H1 (cell line): ENCODE results near the gene CDK5. TPM values are rescaled to one million over a fixed set of nuclear protein-coding genes. Genes with fewer than 3 reads are reported as not detected.

Source experiments
- CTCF ChIA-PET: fragments of 300-600 bp; sonication (Branson Sonifier 250); formaldehyde crosslinking; loops from one replicate; lab custom pipeline; 2021; ENCODE audit not compliant: partially characterized antibody; lab: Charles Lee
- POLR2A ChIA-PET: fragments of 300-600 bp; sonication (Branson Sonifier 250); formaldehyde crosslinking; loops from one replicate; lab custom pipeline; 2021; ENCODE audit warnings: inconsistent platforms; ENCODE audit not compliant: partially characterized antibody; lab: Charles Lee
- DNase-seq, 2 experiments: peaks; one replicate each; pipeline versions ENCODE4 v3.0.0 to v3.0.0-alpha.2; 2010 to 2022; ENCODE audit warnings: low spot score in 2 of 2, low read depth in 1 of 2, mixed read lengths in 1 of 2
- FAIRE-seq: peaks from 2 replicates; lab custom pipeline; 2011; peaks lifted over from hg19 to GRCh38; lab: Jason Lieb, UNC
- H2AFZ ChIP-seq: 2 replicates; pipeline ENCODE4 v1.8.1; 2012; ENCODE audit warnings: low read length, inconsistent platforms
- H2AK5ac ChIP-seq: 2 replicates; pipeline ENCODE4 v1.6.1; 2013; ENCODE audit warnings: low read depth, low read length
- H2BK120ac ChIP-seq: replicated peaks from 2 replicates; pipeline ENCODE3; 2013; ENCODE audit warnings: low read depth, low read length, inconsistent platforms
- H2BK12ac ChIP-seq: 2 replicates; pipeline ENCODE4 v1.6.1; 2013; ENCODE audit warnings: low read depth, low read length
- H2BK15ac ChIP-seq: 2 replicates; pipeline ENCODE4 v1.6.1; 2013; ENCODE audit warnings: low read length
- H2BK20ac ChIP-seq: 2 replicates; pipeline ENCODE4 v1.6.1; 2013; ENCODE audit warnings: low read length
- H2BK5ac ChIP-seq: 2 replicates; pipeline ENCODE4 v1.6.1; 2013; ENCODE audit warnings: low read depth, low read length
- H3K14ac ChIP-seq: 2 replicates; pipeline ENCODE4 v1.6.1; 2013; ENCODE audit warnings: inconsistent platforms; ENCODE audit not compliant: insufficient read length
- H3K18ac ChIP-seq: 2 replicates; pipeline ENCODE4 v1.6.1; 2013; ENCODE audit warnings: low read length; ENCODE audit errors: extremely low read depth
- H3K23ac ChIP-seq: 2 replicates; pipeline ENCODE4 v1.6.1; 2013; ENCODE audit warnings: inconsistent platforms; ENCODE audit not compliant: insufficient read length
- H3K23me2 ChIP-seq: 2 replicates; pipeline ENCODE4 v1.6.1; 2013; ENCODE audit warnings: low read depth, low read length
- H3K27ac ChIP-seq: 2 replicates; pipeline ENCODE4 v1.6.1; 2011; ENCODE audit warnings: low read depth, low read length, inconsistent platforms
- H3K27me3 ChIP-seq, 4 experiments: replicated peaks in 1 of 4; 1 replicate in 1 of 4; 2 replicates in 3 of 4; pipeline versions ENCODE4 v1.6.1 to v1.8.1; 2011 to 2013; ENCODE audit warnings: low read length in 3 of 4, mild to moderate bottlenecking in 3 of 4, inconsistent platforms in 2 of 4, mixed read lengths in 2 of 4, moderate library complexity in 1 of 4; ENCODE audit not compliant: control insufficient read depth in 3 of 4, insufficient read depth in 3 of 4; ENCODE audit errors: extremely low read depth in 1 of 4
- H3K36me3 ChIP-seq, 4 experiments: 2 replicates each; pipeline versions ENCODE4 v1.6.1 to v1.8.1; 2011 to 2013; ENCODE audit warnings: mild to moderate bottlenecking in 4 of 4, low read length in 3 of 4, moderate library complexity in 2 of 4, control low read depth in 1 of 4, inconsistent platforms in 1 of 4; ENCODE audit not compliant: insufficient read depth in 4 of 4, control insufficient read depth in 2 of 4
- H3K4ac ChIP-seq: replicated peaks from 2 replicates; pipeline ENCODE3; 2013; ENCODE audit warnings: low read length, low read depth, mixed read lengths, inconsistent platforms; ENCODE audit not compliant: insufficient read length
- H3K4me1 ChIP-seq, 4 experiments: replicated peaks in 1 of 4; 1 replicate in 1 of 4; 2 replicates in 3 of 4; pipeline versions ENCODE4 v1.6.1 to v1.8.1; 2011 to 2013; ENCODE audit warnings: low read length in 3 of 4, inconsistent platforms in 2 of 4, mixed read lengths in 1 of 4; ENCODE audit not compliant: insufficient read depth in 4 of 4, control insufficient read depth in 3 of 4
- H3K4me2 ChIP-seq, 2 experiments: 2 replicates each; pipeline versions ENCODE4 v1.6.1 to v1.8.1; 2011 to 2013; ENCODE audit warnings: low read depth in 2 of 2, low read length in 2 of 2, control low read depth in 1 of 2, inconsistent platforms in 1 of 2, mild to moderate bottlenecking in 1 of 2; ENCODE audit not compliant: insufficient read depth in 1 of 2
- H3K4me3 ChIP-seq, 4 experiments: fragments of 200-600, 300-600 bp in 1 of 4; sonication (generic), shearing (Covaris generic), sonication (Bioruptor Twin) in 1 of 4; 2 replicates each; pipeline versions ENCODE4 v1.5.1 to v1.8.1; 2011 to 2016; ENCODE audit warnings: low read length in 4 of 4, low read depth in 3 of 4, control low read depth in 2 of 4, inconsistent platforms in 2 of 4, mild to moderate bottlenecking in 2 of 4, mixed read lengths in 1 of 4, moderate library complexity in 1 of 4; ENCODE audit not compliant: insufficient read depth in 2 of 4; ENCODE audit errors: extremely low read depth in 1 of 4
- H3K56ac ChIP-seq: replicated peaks from 2 replicates; pipeline ENCODE3; 2013; ENCODE audit warnings: low read depth, mild to moderate bottlenecking, mixed read lengths, low read length, inconsistent platforms; ENCODE audit not compliant: insufficient read length
- H3K79me1 ChIP-seq: 2 replicates; pipeline ENCODE4 v1.6.1; 2013; ENCODE audit warnings: low read depth, low read length, control low read depth
- H3K79me2 ChIP-seq, 2 experiments: 2 replicates each; pipeline versions ENCODE4 v1.6.1 to v1.8.1; 2012 to 2013; ENCODE audit warnings: low read length in 2 of 2, mild to moderate bottlenecking in 2 of 2, inconsistent platforms in 1 of 2; ENCODE audit not compliant: insufficient read depth in 2 of 2, control insufficient read depth in 1 of 2
- H3K9ac ChIP-seq, 4 experiments: replicated peaks in 1 of 4; 1 replicate in 1 of 4; 2 replicates in 3 of 4; pipeline versions ENCODE4 v1.6.1 to v1.8.1; 2011 to 2013; ENCODE audit warnings: low read depth in 3 of 4, low read length in 3 of 4, control low read depth in 2 of 4, mild to moderate bottlenecking in 2 of 4, moderate library complexity in 2 of 4, inconsistent platforms in 1 of 4; ENCODE audit errors: extremely low read depth in 1 of 4
- H3K9me3 ChIP-seq, 2 experiments: 2 replicates each; pipeline versions ENCODE4 v1.6.1 to v1.8.1; 2012 to 2013; ENCODE audit warnings: mild to moderate bottlenecking in 2 of 2, moderate library complexity in 2 of 2, control low read depth in 1 of 2, inconsistent platforms in 1 of 2, low read depth in 1 of 2, low read length in 1 of 2, mixed read lengths in 1 of 2; ENCODE audit not compliant: insufficient read depth in 2 of 2
- H4K20me1 ChIP-seq, 2 experiments: replicated peaks in 1 of 2; 2 replicates each; pipeline versions ENCODE3 to v1.8.1; 2011 to 2013; ENCODE audit warnings: inconsistent platforms in 2 of 2, low read length in 2 of 2, mild to moderate bottlenecking in 1 of 2; ENCODE audit not compliant: insufficient read depth in 2 of 2, control insufficient read depth in 1 of 2
- H4K5ac ChIP-seq: 2 replicates; pipeline ENCODE4 v1.6.1; 2013; ENCODE audit warnings: low read length, low read depth, mixed read lengths, inconsistent platforms; ENCODE audit not compliant: insufficient read length
- H4K8ac ChIP-seq: 2 replicates; pipeline ENCODE4 v1.8.0; 2013; ENCODE audit warnings: mild to moderate bottlenecking, moderate library complexity, low read length, inconsistent platforms; ENCODE audit not compliant: insufficient read depth; ENCODE audit errors: extremely low read depth
- H4K91ac ChIP-seq: replicated peaks from 2 replicates; pipeline ENCODE3; 2013; ENCODE audit warnings: low read length, mixed read lengths, inconsistent platforms; ENCODE audit not compliant: insufficient read length
- BCL11A ChIP-seq, 2 experiments: IDR thresholded peaks; one replicate each; pipeline ENCODE4 v1.6.1; 2011; ENCODE audit warnings: low read depth in 2 of 2, low read length in 2 of 2, mild to moderate bottlenecking in 2 of 2
- CREB1 ChIP-seq: IDR thresholded peaks from 2 replicates; pipeline ENCODE4 v1.6.1; 2012; ENCODE audit warnings: inconsistent platforms
- EGR1 ChIP-seq: IDR thresholded peaks from 2 replicates; pipeline ENCODE4 v1.6.1; 2011; ENCODE audit warnings: low read depth, low read length, borderline replicate concordance
- EP300 ChIP-seq, 2 experiments: IDR thresholded peaks; 1 replicate in 1 of 2; 2 replicates in 1 of 2; pipeline ENCODE4 v1.6.1; 2011 to 2012; ENCODE audit warnings: low read depth in 2 of 2, low read length in 2 of 2, mild to moderate bottlenecking in 2 of 2, borderline replicate concordance in 1 of 2, inconsistent platforms in 1 of 2, moderate library complexity in 1 of 2
- GABPA ChIP-seq: IDR thresholded peaks from 2 replicates; pipeline ENCODE4 v1.6.1; 2011; ENCODE audit warnings: mild to moderate bottlenecking, low read length, moderate library complexity, borderline replicate concordance; ENCODE audit not compliant: insufficient read depth
- GTF2F1 ChIP-seq: IDR thresholded peaks from 2 replicates; pipeline ENCODE4 v1.6.1; 2012; ENCODE audit warnings: low read depth, low read length, improper control_type of control experiment, borderline replicate concordance
- KDM1A ChIP-seq: fragments of 200-600, 300-600 bp; sonication (generic); IDR thresholded peaks from 2 replicates; pipeline ENCODE4 v1.7.1; 2016; ENCODE audit warnings: mild to moderate bottlenecking, low read length, borderline replicate concordance
- SP1 ChIP-seq: IDR thresholded peaks from 2 replicates; pipeline ENCODE4 v1.6.1; 2011; ENCODE audit warnings: low read depth, low read length
- TCF12 ChIP-seq: IDR thresholded peaks from 2 replicates; pipeline ENCODE4 v1.6.1; 2011; ENCODE audit warnings: low read depth, mild to moderate bottlenecking, low read length
- WGBS, 2 experiments: shearing (Covaris generic) in 1 of 2; methylation state at CpG; one replicate each; pipeline versions ENCODE4 v1.1.6 to v1.1.7; 2013 to 2015; ENCODE audit warnings: low lambda C conversion rate in 2 of 2, mixed read lengths in 2 of 2, inconsistent platforms in 1 of 2, low coverage in 1 of 2, missing lambda C conversion rate in 1 of 2; ENCODE audit not compliant: insufficient replicate concordance in 2 of 2, insufficient coverage in 1 of 2, insufficient read length in 1 of 2; ENCODE audit errors: extremely low coverage in 1 of 2, missing lambda C conversion rate in 1 of 2; 5-methylcytosine and 5-hydroxymethylcytosine counted together
- polyA plus RNA-seq, 7 experiments: library from polyadenylated mRNA; depleted of rRNA in 3 of 7; stranded (reverse) in 5 of 7; unstranded in 2 of 7; fragments of >200 nt in 5 of 7; fragments of 200-250 nt in 2 of 7; gene quantifications; 1 replicate in 5 of 7; 2 replicates in 1 of 7; 4 replicates in 1 of 7; pipeline versions ENCODE4 v1.2.1 to v1.2.3, GENCODE V29; 2011 to 2013; ENCODE audit warnings: missing spikeins in 2 of 7, mixed read lengths in 2 of 7
- total RNA-seq: library from RNA; stranded (reverse); fragmentation: NEBNext Ultra II Directional; extraction: Animal tissue kit (Norgen Biotek cat#: 25700); gene quantifications from 2 replicates; pipeline ENCODE4 v1.2.1, GENCODE V29; 2021
- TF ChIP-seq, protein P1 (sequence below), 3 experiments: IDR thresholded peaks; 1 replicate in 2 of 3; 2 replicates in 1 of 3; pipeline versions ENCODE4 v1.5.1 to v1.6.1; 2011; ENCODE audit warnings: low read length in 3 of 3, mild to moderate bottlenecking in 3 of 3, inconsistent platforms in 2 of 3, low read depth in 1 of 3, moderate library complexity in 1 of 3; ENCODE audit not compliant: insufficient read depth in 1 of 3; ENCODE audit errors: control extremely low read depth in 1 of 3

CDK5 gene
- total and polyA plus RNA-seq, 2 of the 8 experiments (the other 6 are each of a cell fraction or from before 2014, with no cell fraction given) = 22.8 to 37.2 TPM

DNA sequence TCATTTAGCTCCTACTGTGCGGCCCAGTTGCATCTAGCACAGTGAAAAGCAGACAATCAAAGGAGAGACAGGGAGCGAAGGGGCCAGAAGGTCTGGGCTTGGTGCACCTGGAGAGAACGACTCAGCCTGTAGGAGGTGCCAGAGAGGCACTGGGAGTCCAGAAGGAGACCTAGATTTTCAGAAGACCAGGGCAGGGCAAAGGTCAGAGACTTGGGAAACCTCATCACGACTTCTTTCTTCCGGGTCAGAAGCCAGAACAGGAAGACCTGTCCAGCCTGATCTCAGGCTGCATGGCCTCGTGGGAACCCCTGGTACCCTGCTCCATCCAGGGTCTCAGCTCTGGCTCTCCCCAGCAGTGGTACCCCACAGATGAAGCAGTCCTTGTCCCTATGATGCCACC lies 33.7 kb upstream of the CDK5 start:
- CTCF ChIA-PET = interaction anchor here (0.8 to 15.1 kb wide), 22 partner anchors 14 to 182 kb away, joined by 3 to 448 read pairs (median 5); no protein-coding TSS in a partner anchor
- H4K8ac ChIP-seq = no peak overlapping the region
- peaks cover 48 to 66% of the 10 kb centered on the region in 2 experiments for H4K20me1 ChIP-seq
- TF ChIP-seq SP1 = no peak
- TF ChIP-seq CREB1 = no peak
- TF ChIP-seq EP300 (IDR thresholded peaks at IDR 0.05; ENCODE audit: borderline replicate concordance in 1 of 2, low read depth in 2 of 2, low read length in 2 of 2) = no peak
- TF ChIP-seq TCF12 = 0 out of 2 replicates have a peak, but pooled peaks have one; percentile 9
- peak; percentile 51; the same call in 1 of the 2 replicates for TF ChIP-seq GABPA
- TF ChIP-seq GTF2F1 = 0 out of 2 replicates have a peak, but pooled peaks have one; percentile 30
- TF ChIP-seq EGR1 = no peak
- TF ChIP-seq, protein P1, sequence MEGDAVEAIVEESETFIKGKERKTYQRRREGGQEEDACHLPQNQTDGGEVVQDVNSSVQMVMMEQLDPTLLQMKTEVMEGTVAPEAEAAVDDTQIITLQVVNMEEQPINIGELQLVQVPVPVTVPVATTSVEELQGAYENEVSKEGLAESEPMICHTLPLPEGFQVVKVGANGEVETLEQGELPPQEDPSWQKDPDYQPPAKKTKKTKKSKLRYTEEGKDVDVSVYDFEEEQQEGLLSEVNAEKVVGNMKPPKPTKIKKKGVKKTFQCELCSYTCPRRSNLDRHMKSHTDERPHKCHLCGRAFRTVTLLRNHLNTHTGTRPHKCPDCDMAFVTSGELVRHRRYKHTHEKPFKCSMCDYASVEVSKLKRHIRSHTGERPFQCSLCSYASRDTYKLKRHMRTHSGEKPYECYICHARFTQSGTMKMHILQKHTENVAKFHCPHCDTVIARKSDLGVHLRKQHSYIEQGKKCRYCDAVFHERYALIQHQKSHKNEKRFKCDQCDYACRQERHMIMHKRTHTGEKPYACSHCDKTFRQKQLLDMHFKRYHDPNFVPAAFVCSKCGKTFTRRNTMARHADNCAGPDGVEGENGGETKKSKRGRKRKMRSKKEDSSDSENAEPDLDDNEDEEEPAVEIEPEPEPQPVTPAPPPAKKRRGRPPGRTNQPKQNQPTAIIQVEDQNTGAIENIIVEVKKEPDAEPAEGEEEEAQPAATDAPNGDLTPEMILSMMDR (IDR thresholded peaks at IDR 0.05; ENCODE audit: control extremely low read depth in 1 of 3, insufficient read depth in 1 of 3, low read depth in 1 of 3, low read length in 3 of 3) = peak in 2 of 3 experiments; percentile 78 to 91; a peak in 3 of 4 replicates
- TF ChIP-seq KDM1A = no peak
- TF ChIP-seq BCL11A (IDR thresholded peaks at IDR 0.05; ENCODE audit: low read depth in 2 of 2, low read length in 2 of 2) = no peak

More for the DNA sequence above, 33.7 kb upstream of the CDK5 start:
- H3K27me3 ChIP-seq = peaks cover 0 to 21% (median 9%) of the 10 kb centered on the region in 4 experiments; a peak in 6 of 7 replicates
- no peak overlapping the region for H3K23ac ChIP-seq
- no peak overlapping the region for H2BK12ac ChIP-seq
- no peak overlapping the region for H2BK5ac ChIP-seq
- peaks cover 3 to 30% (median 20%) of the 10 kb centered on the region in 4 experiments for H3K4me1 ChIP-seq
- H3K18ac ChIP-seq = no peak overlapping the region
- no peak overlapping the region for H3K27ac ChIP-seq
- H4K91ac ChIP-seq = no peak overlapping the region
- H2BK15ac ChIP-seq = no peak overlapping the region
- no peak overlapping the region for H4K5ac ChIP-seq
- no peak overlapping the region for H3K4ac ChIP-seq
- no peak overlapping the region for H3K4me2 ChIP-seq
- no peak overlapping the region for H2AK5ac ChIP-seq
- H3K56ac ChIP-seq = no peak overlapping the region
- no peak overlapping the region for H3K4me3 ChIP-seq
- no peaks in the 10 kb centered on the region for H3K9me3 ChIP-seq
- DNase-seq = peak in 1 of 2 experiments; percentile 74
- H3K79me1 ChIP-seq = peaks cover 18% of the 10 kb centered on the region; the same call in 1 of the 2 replicates
- peaks cover 11 to 82% of the 10 kb centered on the region in 2 experiments; a peak in 3 of 4 replicates for H3K79me2 ChIP-seq
- H2BK120ac ChIP-seq = no peak overlapping the region
- no peak overlapping the region for H2BK20ac ChIP-seq
- 69% methylated on average over 6 of the region's 6 CpGs; no CpG with 5 or more reads in 1 of the 2 experiments for WGBS, 2 experiments
- no peak overlapping the region for H3K9ac ChIP-seq
- peaks cover 12% of the 10 kb centered on the region; the same call in 1 of the 2 replicates for H3K23me2 ChIP-seq
- no peak overlapping the region for H3K14ac ChIP-seq
- POLR2A ChIA-PET = interaction anchor here (0.7 to 4.9 kb wide), 2 partner anchors 14 to 40 kb away, joined by 3 to 33 read pairs; no protein-coding TSS in a partner anchor
- no peak for FAIRE-seq
- no peak overlapping the region for H2AFZ ChIP-seq
- H3K36me3 ChIP-seq = no peaks in the 10 kb centered on the region
